Gastrocnemius medialis (tissue), 4 donors: ENCODE data around the gene FGF14. TPM values are rescaled to one million over a fixed set of nuclear protein-coding genes. Genes with fewer than 3 reads are reported as not detected.
"Not testable (repeated sequence)": the region's sequence is repeated elsewhere in the genome, so short reads cannot be mapped to it uniquely, and the experiment has no call there.

Experiments
- ATAC-seq, 2 donors: fragments of 150-250 bp; one replicate each; pipeline ENCODE4 v1.9.1; 2016
- DNase-seq, 2 donors: peaks; one replicate each; pipeline ENCODE4 v3.0.0-alpha.2; 2019
- H3K27ac ChIP-seq, 4 donors: fragments of 200-600 bp; sonication (generic); 1 replicate in 1 of 4; 2 replicates in 3 of 4; pipeline ENCODE4 v1.5.1; 2016 to 2018; ENCODE audit warnings: mild to moderate bottlenecking in 2 of 4, moderate library complexity in 1 of 4
- H3K27me3 ChIP-seq, 3 donors: fragments of 200-600 bp; sonication (generic) in 2 of 3; 1 replicate in 1 of 3; 2 replicates in 2 of 3; pipeline versions ENCODE4 v1.5.1 to v1.6.0; 2016 to 2019; ENCODE audit warnings: mild to moderate bottlenecking in 1 of 3, moderate library complexity in 1 of 3
- H3K36me3 ChIP-seq, 2 donors: fragments of 200-600 bp; sonication (generic) in 1 of 2; one replicate each; pipeline ENCODE4 v1.5.1; 2017 to 2018
- H3K4me1 ChIP-seq, 2 donors: fragments of 200-600 bp; sonication (generic) in 1 of 2; one replicate each; pipeline ENCODE4 v1.5.1; 2016 to 2017; ENCODE audit warnings: mild to moderate bottlenecking in 2 of 2
- H3K4me3 ChIP-seq, 4 donors: fragments of 200-600 bp; sonication (generic) in 3 of 4; 1 replicate in 1 of 4; 2 replicates in 3 of 4; pipeline ENCODE4 v1.5.1; 2016 to 2019; ENCODE audit warnings: mild to moderate bottlenecking in 2 of 4
- H3K9me3 ChIP-seq, 3 donors: fragments of 200-600 bp; sonication (generic) in 2 of 3; 1 replicate in 1 of 3; 2 replicates in 2 of 3; pipeline ENCODE4 v1.5.1; 2016 to 2019
- CTCF ChIP-seq, 5 experiments: fragments of 450-650 bp in 3 of 5; fragments of 200-600 bp in 2 of 5; sonication (generic) in 2 of 5; IDR thresholded peaks in 4 of 5; conservative IDR thresholded peaks in 1 of 5; 1 replicate in 4 of 5; 2 replicates in 1 of 5; pipeline ENCODE4 v1.5.1; 2016 to 2019; ENCODE audit warnings: antibody characterized with exemption in 5 of 5, mild to moderate bottlenecking in 3 of 5, moderate library complexity in 3 of 5
- POLR2A ChIP-seq, 2 donors: fragments of 450-650 bp; IDR thresholded peaks; one replicate each; pipeline ENCODE4 v1.6.1; 2017; ENCODE audit warnings: antibody characterized with exemption in 2 of 2, mild to moderate bottlenecking in 2 of 2, moderate library complexity in 2 of 2
- in situ Hi-C, 4 donors: fragments of 200-750 bp; cut with MboI; loops; one replicate each; pipeline versions ENCODE4 v1.15.0 to v1.8.0; 2017; ENCODE audit warnings: low sequenced_read_pairs in 4 of 4
- intact Hi-C: fragments of 100-400 bp; cut with DNase I; formaldehyde crosslinking; loops from one replicate; pipeline ENCODE4 v1.15.1; 2023; ENCODE audit warnings: low total_unique reads
- total RNA-seq, 4 donors: library from RNA; depleted of rRNA; stranded (reverse); fragments of >200 nt; gene quantifications; one replicate each; pipeline versions ENCODE4 v1.1.0 to v1.2.3, GENCODE V29; 2016

Gene FGF14
- total RNA-seq, 4 donors from 2014 or later = 0.02 TPM; not detected in 3

GRCh38 chr13:102018716-102019115 is 383.1 kb downstream of the FGF14 start:
- H3K36me3 ChIP-seq = no peaks in the 10 kb centered on the region
- DNase-seq (no peak), ATAC-seq (no peak)
- H3K27me3 ChIP-seq = no peaks in the 10 kb centered on the region
- H3K4me1 ChIP-seq = no peaks in the 10 kb centered on the region
- no peak overlapping the region for H3K27ac ChIP-seq
- no peaks in the 10 kb centered on the region for H3K9me3 ChIP-seq
- TF ChIP-seq POLR2A (IDR thresholded peaks at IDR 0.05) = no peak
- TF ChIP-seq CTCF (IDR thresholded peaks at IDR 0.05 in 4 of 5, conservative IDR thresholded peaks at IDR 0.05 in 1 of 5) = no peak
- intact Hi-C loops (loop anchor here (10.0 kb wide), 1 partner anchor 376 kb away; no protein-coding TSS in a partner anchor), in situ Hi-C loops (no loop called here)
- H3K4me3 ChIP-seq = no peak overlapping the region

GRCh38 chr13:102017248-102017647 is 384.6 kb downstream of the FGF14 start:
- Histone ChIP-seq H3K4me1 (peaks cover 11 to 12% of the 10 kb centered on the region in 2 donors), H3K4me3 (no peak overlapping the region), H3K9me3 (no peaks in the 10 kb centered on the region), H3K27ac (no peak overlapping the region), H3K36me3 (no peaks in the 10 kb centered on the region), H3K27me3 (no peaks in the 10 kb centered on the region)
- in situ Hi-C loops = no loop called here
- intact Hi-C loops = loop anchor here (10.0 kb wide), 1 partner anchor 378 kb away; no protein-coding TSS in a partner anchor
- DNase-seq (no peak), ATAC-seq (no peak)
- TF ChIP-seq POLR2A (IDR thresholded peaks at IDR 0.05) = no peak
- no peak for TF ChIP-seq CTCF (IDR thresholded peaks at IDR 0.05 in 4 of 5, conservative IDR thresholded peaks at IDR 0.05 in 1 of 5)

- in situ Hi-C loops (no loop called here), intact Hi-C loops (loop anchor here (5.0 to 10.0 kb wide), 2 partner anchors 75 to 382 kb away; no protein-coding TSS in a partner anchor)
- ATAC-seq (peak; percentile 95 to 98), DNase-seq (peak; percentile 19 to 59)
- Histone ChIP-seq H3K27ac (peak overlapping the region; percentile 75 to 84 (median 78)), H3K4me3 (peak overlapping the region in 1 of 4 donors; percentile 2), H3K27me3 (no peaks in the 10 kb centered on the region), H3K36me3 (no peaks in the 10 kb centered on the region), H3K9me3 (no peaks in the 10 kb centered on the region), H3K4me1 (peaks cover 20 to 29% of the 10 kb centered on the region in 2 donors)
- TF ChIP-seq CTCF (IDR thresholded peaks at IDR 0.05 in 4 of 5, conservative IDR thresholded peaks at IDR 0.05 in 1 of 5) (no peak), POLR2A (IDR thresholded peaks at IDR 0.05) (peak in 1 of 2 donors; percentile 48)
Measured at GRCh38 chr13:102012299-102013293, 389.3 kb downstream of the FGF14 start.

GRCh38 chr13:102011455-102011854 is 390.4 kb downstream of the FGF14 start:
- peaks cover 20 to 29% of the 10 kb centered on the region in 2 donors for H3K4me1 ChIP-seq
- H3K9me3 ChIP-seq, DNase-seq, H3K36me3 ChIP-seq, H3K4me3 ChIP-seq, in situ Hi-C loops, H3K27me3 ChIP-seq: not testable (repeated sequence)
- ATAC-seq = peak; percentile 51 to 62
- H3K27ac ChIP-seq = peak overlapping the region; percentile 75 to 84 (median 78)
- intact Hi-C loops = loop anchor here (5.0 to 10.0 kb wide), 2 partner anchors 76 to 383 kb away; no protein-coding TSS in a partner anchor
